ENCODE data around the gene ISL2.

Gene ISL2

GRCh38 chr15:76334438-76335306 is 1.9 kb upstream of the ISL2 start:
- Mint-ChIP-seq H3K9me3 (no peaks in the 10 kb centered on the region), H3K36me3 (peaks cover 3% of the 10 kb centered on the region in 2 donors), H3K4me1 (peaks cover 33 to 41% of the 10 kb centered on the region in 2 donors), H3K4me3 (peak overlapping the region; percentile 83 to 92), H3K27ac (peak overlapping the region; percentile 90), H3K27me3 (peaks cover 72 to 74% of the 10 kb centered on the region in 2 donors)
- ATAC-seq (replicated peaks) (no peak), DNase-seq (no peak)

GRCh38 chr15:76335307-76336253 is 993 bp upstream of the ISL2 start:
- DNase-seq (no peak), ATAC-seq (replicated peaks) (peak in 1 of 2 donors; percentile 33)
- Mint-ChIP-seq H3K27ac (peak overlapping the region; percentile 90), H3K4me3 (peak overlapping the region; percentile 83 to 92), H3K4me1 (peaks cover 40 to 50% of the 10 kb centered on the region in 2 donors), H3K27me3 (peaks cover 73 to 75% of the 10 kb centered on the region in 2 donors), H3K9me3 (no peaks in the 10 kb centered on the region), H3K36me3 (peaks cover 5 to 7% of the 10 kb centered on the region in 2 donors)

DNA sequence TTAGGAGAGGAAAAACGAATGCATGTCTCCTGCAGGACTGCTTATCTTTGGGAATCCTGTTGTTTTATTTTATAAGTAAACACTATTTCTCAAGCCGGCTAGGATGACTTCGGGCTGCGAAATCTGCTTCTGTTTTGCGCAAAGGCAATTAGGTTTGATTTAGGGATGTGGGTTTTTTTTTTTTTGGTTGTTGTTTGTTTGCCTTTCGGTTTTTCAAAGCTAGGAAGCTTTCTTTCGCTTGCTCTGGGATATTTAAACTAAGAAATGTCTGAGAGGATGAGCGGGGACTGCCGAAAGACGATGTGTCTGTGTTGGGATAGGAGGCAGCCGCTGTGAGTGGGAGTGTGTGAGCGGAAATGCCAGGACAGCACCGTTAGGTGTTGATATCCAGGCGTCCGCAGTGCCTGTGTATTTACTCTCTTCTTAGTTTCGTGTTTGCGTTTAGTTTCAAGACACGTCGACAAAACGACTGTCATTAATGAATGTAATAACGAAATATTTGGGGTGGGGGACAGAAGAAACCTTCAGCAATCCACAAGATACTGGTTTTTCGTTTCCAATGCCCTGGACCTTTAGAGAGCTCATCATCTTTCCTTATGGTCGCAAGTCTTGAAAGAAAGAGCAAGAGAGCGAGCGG is 604 bp downstream of the ISL2 start:
- ATAC-seq (replicated peaks) = no peak
- Mint-ChIP-seq H3K9me3 (no peaks in the 10 kb centered on the region), H3K36me3 (peaks cover 5 to 7% of the 10 kb centered on the region in 2 donors), H3K27ac (peak overlapping the region; percentile 68), H3K4me1 (peaks cover 49 to 66% of the 10 kb centered on the region in 2 donors), H3K4me3 (peak overlapping the region; percentile 83 to 92), H3K27me3 (peaks cover 81 to 89% of the 10 kb centered on the region in 2 donors)
- DNase-seq = no peak

GRCh38 chr15:76337696-76338485 is 1.3 kb downstream of the ISL2 start:
- peaks cover 49 to 68% of the 10 kb centered on the region in 2 donors for H3K4me1 Mint-ChIP-seq
- H3K36me3 Mint-ChIP-seq = peaks cover 5 to 7% of the 10 kb centered on the region in 2 donors
- ATAC-seq (replicated peaks) (no peak), DNase-seq (no peak)
- no peaks in the 10 kb centered on the region for H3K9me3 Mint-ChIP-seq
- H3K27me3 Mint-ChIP-seq = peaks cover 74 to 84% of the 10 kb centered on the region in 2 donors
- H3K4me3 Mint-ChIP-seq = peak overlapping the region; percentile 83 to 92
- peak overlapping the region; percentile 68 for H3K27ac Mint-ChIP-seq

DNA sequence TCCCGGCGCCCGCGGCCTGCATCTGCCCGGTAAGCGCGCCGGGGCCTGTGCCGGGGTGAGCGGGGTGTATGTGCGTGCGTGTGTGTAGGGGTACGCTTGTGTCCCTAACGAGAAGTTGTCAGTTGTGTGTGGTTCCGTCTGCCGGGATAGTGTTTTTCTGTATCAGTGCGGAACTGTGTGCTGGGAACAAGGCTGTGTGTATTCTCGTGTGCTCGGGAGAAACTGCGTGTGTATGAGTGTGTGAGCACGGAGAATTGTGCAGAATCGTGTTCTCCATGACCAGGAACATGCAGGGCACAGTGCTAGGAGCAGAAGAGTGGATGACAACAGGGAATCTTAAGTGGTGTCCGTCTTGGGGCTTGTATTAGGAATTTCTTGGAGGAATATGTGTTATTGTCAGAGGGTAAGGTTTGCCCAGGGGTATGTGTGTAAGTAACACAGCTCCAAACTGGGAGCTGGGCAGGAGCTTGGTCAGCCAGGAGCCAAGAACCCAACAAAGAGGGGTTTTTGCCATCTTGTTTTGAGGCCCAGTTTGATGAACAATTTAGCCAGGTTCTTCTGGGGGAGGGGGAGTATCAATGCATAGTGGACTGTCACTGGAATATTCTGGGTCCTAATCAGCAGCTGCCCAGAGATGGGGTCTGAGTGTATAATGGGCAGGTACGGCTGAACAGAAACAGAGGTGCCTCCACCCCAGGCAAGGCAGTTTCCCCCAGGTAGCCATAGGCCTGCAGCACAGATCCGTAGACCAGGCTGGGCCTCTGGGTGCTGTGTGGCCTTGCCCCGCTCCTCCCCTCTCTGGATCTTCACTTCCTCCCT is 2.1 kb downstream of the ISL2 start:
- H3K27me3 Mint-ChIP-seq = peaks cover 76 to 87% of the 10 kb centered on the region in 2 donors
- H3K4me3 Mint-ChIP-seq = peak overlapping the region; percentile 94 to 98
- H3K36me3 Mint-ChIP-seq = peaks cover 5 to 7% of the 10 kb centered on the region in 2 donors
- peaks cover 49 to 76% of the 10 kb centered on the region in 2 donors for H3K4me1 Mint-ChIP-seq
- DNase-seq (no peak), ATAC-seq (replicated peaks) (no peak)
- H3K27ac Mint-ChIP-seq = peak overlapping the region; percentile 61
- H3K9me3 Mint-ChIP-seq = no peaks in the 10 kb centered on the region

- DNase-seq (no peak), ATAC-seq (replicated peaks) (no peak)
- Mint-ChIP-seq H3K27ac (peak overlapping the region; percentile 91), H3K27me3 (peaks cover 74 to 87% of the 10 kb centered on the region in 2 donors), H3K4me3 (peak overlapping the region; percentile 94 to 98), H3K4me1 (peaks cover 49 to 77% of the 10 kb centered on the region in 2 donors), H3K9me3 (no peaks in the 10 kb centered on the region), H3K36me3 (peaks cover 5 to 7% of the 10 kb centered on the region in 2 donors)
Measured at GRCh38 chr15:76339305-76340197, 3.0 kb downstream of the ISL2 start.

- DNase-seq (no peak), ATAC-seq (replicated peaks) (no peak)
- H3K9me3 Mint-ChIP-seq = no peaks in the 10 kb centered on the region
- H3K4me1 Mint-ChIP-seq = peaks cover 50 to 78% of the 10 kb centered on the region in 2 donors
- H3K4me3 Mint-ChIP-seq = peak overlapping the region; percentile 94 to 98
- H3K27ac Mint-ChIP-seq = peak overlapping the region; percentile 91
- H3K27me3 Mint-ChIP-seq = peaks cover 72 to 87% of the 10 kb centered on the region in 2 donors
- H3K36me3 Mint-ChIP-seq = peaks cover 5 to 7% of the 10 kb centered on the region in 2 donors
Measured at GRCh38 chr15:76340198-76340802, 3.7 kb downstream of the ISL2 start.

DNA sequence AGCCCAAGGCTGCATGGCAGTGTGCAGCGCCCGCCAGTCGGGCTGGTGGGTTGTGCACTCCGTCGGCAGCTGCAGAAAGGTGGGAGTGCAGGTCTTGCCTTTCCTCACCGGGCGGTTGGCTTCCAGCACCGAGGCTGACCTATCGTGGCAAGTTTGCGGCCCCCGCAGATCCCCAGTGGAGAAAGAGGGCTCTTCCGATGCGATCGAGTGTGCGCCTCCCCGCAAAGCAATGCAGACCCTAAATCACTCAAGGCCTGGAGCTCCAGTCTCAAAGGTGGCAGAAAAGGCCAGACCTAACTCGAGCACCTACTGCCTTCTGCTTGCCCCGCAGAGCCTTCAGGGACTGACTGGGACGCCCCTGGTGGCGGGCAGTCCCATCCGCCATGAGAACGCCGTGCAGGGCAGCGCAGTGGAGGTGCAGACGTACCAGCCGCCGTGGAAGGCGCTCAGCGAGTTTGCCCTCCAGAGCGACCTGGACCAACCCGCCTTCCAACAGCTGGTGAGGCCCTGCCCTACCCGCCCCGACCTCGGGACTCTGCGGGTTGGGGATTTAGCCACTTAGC is 4.3 kb downstream of the ISL2 start:
- H3K27ac Mint-ChIP-seq = peak overlapping the region; percentile 14
- peak overlapping the region; percentile 94 to 98 for H3K4me3 Mint-ChIP-seq
- H3K4me1 Mint-ChIP-seq = peaks cover 49 to 78% of the 10 kb centered on the region in 2 donors
- DNase-seq (peak; percentile 58), ATAC-seq (replicated peaks) (peak; percentile 53 to 59)
- peaks cover 2 to 4% of the 10 kb centered on the region in 2 donors for H3K36me3 Mint-ChIP-seq
- H3K27me3 Mint-ChIP-seq = peaks cover 73 to 87% of the 10 kb centered on the region in 2 donors
- H3K9me3 Mint-ChIP-seq = no peaks in the 10 kb centered on the region

- Mint-ChIP-seq H3K9me3 (no peaks in the 10 kb centered on the region), H3K27ac (peak overlapping the region; percentile 87), H3K36me3 (peaks cover 2 to 4% of the 10 kb centered on the region in 2 donors), H3K4me3 (peak overlapping the region; percentile 81 to 94), H3K27me3 (peaks cover 67 to 87% of the 10 kb centered on the region in 2 donors), H3K4me1 (peaks cover 48 to 76% of the 10 kb centered on the region in 2 donors)
- no peak for DNase-seq
- ATAC-seq (replicated peaks) = no peak
Measured at GRCh38 chr15:76341366-76342057, 4.9 kb downstream of the ISL2 start.

GRCh38 chr15:76342058-76342381 is 5.4 kb downstream of the ISL2 start:
- ATAC-seq (replicated peaks) (no peak), DNase-seq (no peak)
- Mint-ChIP-seq H3K27me3 (peaks cover 62 to 82% of the 10 kb centered on the region in 2 donors), H3K36me3 (peaks cover 2 to 4% of the 10 kb centered on the region in 2 donors), H3K27ac (peak overlapping the region; percentile 87), H3K4me1 (peaks cover 43 to 71% of the 10 kb centered on the region in 2 donors), H3K9me3 (no peaks in the 10 kb centered on the region), H3K4me3 (peak overlapping the region; percentile 81 to 94)
